Body of pancreas (tissue), 4 donors: ENCODE measurements around the gene SMPD4.
"Not testable (repeated sequence)": the region's sequence is repeated elsewhere in the genome, so short reads cannot be mapped to it uniquely, and the experiment has no call there.

ENCODE experiments used
- POLR2A ChIP-seq, 3 donors: fragments of 450-650 bp; IDR thresholded peaks; one replicate each; pipeline ENCODE4 v1.6.1; 2016; ENCODE audit warnings: antibody characterized with exemption in 3 of 3, mild to moderate bottlenecking in 2 of 3
- TF ChIP-seq, protein P1 (sequence below), 7 experiments: fragments of 450-650 bp in 4 of 7; fragments of 200-600 bp in 3 of 7; sonication (generic) in 3 of 7; IDR thresholded peaks; one replicate each; pipeline ENCODE4 v1.5.1; 2016 to 2019; ENCODE audit warnings: antibody characterized with exemption in 7 of 7

DNA sequence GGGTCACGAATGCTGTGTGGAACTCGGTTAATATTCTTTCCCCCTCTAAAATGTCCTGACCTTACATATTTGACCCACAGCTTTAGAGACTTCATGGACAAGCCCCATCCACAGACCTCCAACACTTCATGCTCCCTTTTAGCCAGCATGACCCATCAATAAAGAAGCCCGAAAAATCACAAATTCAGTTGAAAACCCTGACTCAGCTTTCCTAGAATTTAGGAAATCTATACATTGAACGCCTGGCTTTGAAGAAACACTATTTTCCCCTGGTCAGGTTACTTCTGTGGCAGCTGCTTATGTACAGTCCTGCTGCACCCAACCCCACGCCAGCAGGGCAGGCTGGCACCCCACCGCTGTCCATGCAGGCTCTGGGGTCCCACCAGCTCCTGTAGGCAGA, 9.9 kb upstream of the SMPD4 start:
- not testable (repeated sequence) for TF ChIP-seq POLR2A (IDR thresholded peaks at IDR 0.05)
- TF ChIP-seq, protein P1, sequence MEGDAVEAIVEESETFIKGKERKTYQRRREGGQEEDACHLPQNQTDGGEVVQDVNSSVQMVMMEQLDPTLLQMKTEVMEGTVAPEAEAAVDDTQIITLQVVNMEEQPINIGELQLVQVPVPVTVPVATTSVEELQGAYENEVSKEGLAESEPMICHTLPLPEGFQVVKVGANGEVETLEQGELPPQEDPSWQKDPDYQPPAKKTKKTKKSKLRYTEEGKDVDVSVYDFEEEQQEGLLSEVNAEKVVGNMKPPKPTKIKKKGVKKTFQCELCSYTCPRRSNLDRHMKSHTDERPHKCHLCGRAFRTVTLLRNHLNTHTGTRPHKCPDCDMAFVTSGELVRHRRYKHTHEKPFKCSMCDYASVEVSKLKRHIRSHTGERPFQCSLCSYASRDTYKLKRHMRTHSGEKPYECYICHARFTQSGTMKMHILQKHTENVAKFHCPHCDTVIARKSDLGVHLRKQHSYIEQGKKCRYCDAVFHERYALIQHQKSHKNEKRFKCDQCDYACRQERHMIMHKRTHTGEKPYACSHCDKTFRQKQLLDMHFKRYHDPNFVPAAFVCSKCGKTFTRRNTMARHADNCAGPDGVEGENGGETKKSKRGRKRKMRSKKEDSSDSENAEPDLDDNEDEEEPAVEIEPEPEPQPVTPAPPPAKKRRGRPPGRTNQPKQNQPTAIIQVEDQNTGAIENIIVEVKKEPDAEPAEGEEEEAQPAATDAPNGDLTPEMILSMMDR (IDR thresholded peaks at IDR 0.05), result not testable (repeated sequence)
